WTC11 (cell line): ENCODE results near the gene KRTCAP2. TPM values are rescaled to one million over a fixed set of nuclear protein-coding genes. Genes with fewer than 3 reads are reported as not detected.

Experiments used
- ATAC-seq: fragments of 200-7000 bp; cut with Tn5 transposase; 2 replicates; pipeline ENCODE4 v1.10.0; 2021; ENCODE audit warnings: mild to moderate bottlenecking, moderate library complexity
- CTCF ChIA-PET: fragments of 300-600 bp; sonication (Branson Sonifier 250); formaldehyde crosslinking; loops from one replicate; lab custom pipeline; 2021; ENCODE audit warnings: antibody characterized with exemption; lab: Charles Lee
- POLR2A ChIA-PET: fragments of 350-600 bp; sonication (Branson Sonifier 250); formaldehyde crosslinking; loops from one replicate; lab custom pipeline; 2021; ENCODE audit warnings: antibody characterized with exemption; lab: Charles Lee
- DNase-seq: peaks from one replicate; pipeline ENCODE4 v3.0.0; 2021; ENCODE audit warnings: low spot score
- H3K27ac Mint-ChIP-seq: 2 replicates; pipeline ENCODE4 v1.8.0; 2021; ENCODE audit warnings: mixed read lengths
- H3K27me3 Mint-ChIP-seq: 2 replicates; pipeline ENCODE4 v1.8.0; 2021; ENCODE audit warnings: low read depth, mild to moderate bottlenecking, moderate library complexity, mixed read lengths
- H3K36me3 Mint-ChIP-seq: 2 replicates; pipeline ENCODE4 v1.8.0; 2021; ENCODE audit warnings: mixed read lengths
- H3K4me1 Mint-ChIP-seq: 2 replicates; pipeline ENCODE4 v1.8.0; 2022; ENCODE audit warnings: mixed read lengths
- H3K4me3 Mint-ChIP-seq: 2 replicates; pipeline ENCODE4 v1.8.0; 2021; ENCODE audit warnings: mild to moderate bottlenecking, moderate library complexity, mixed read lengths
- H3K9me3 Mint-ChIP-seq: 2 replicates; pipeline ENCODE4 v1.8.0; 2021; ENCODE audit warnings: mixed read lengths
- CREB1 ChIP-seq: sonication (generic); formaldehyde crosslinking; IDR thresholded peaks from 2 replicates; pipeline ENCODE4 v1.8.0; 2023; ENCODE audit warnings: mild to moderate bottlenecking, missing genetic modification reagents
- CREM ChIP-seq: sonication (generic); formaldehyde crosslinking; IDR thresholded peaks from 2 replicates; pipeline ENCODE4 v1.8.1; 2022; ENCODE audit warnings: mild to moderate bottlenecking, missing genetic modification reagents, moderate library complexity
- ELF4 ChIP-seq: sonication (generic); formaldehyde crosslinking; IDR thresholded peaks from 2 replicates; pipeline ENCODE4 v1.8.1; 2022; ENCODE audit warnings: low read depth, mild to moderate bottlenecking, moderate library complexity, missing genetic modification reagents
- FOXJ3 ChIP-seq: sonication (generic); formaldehyde crosslinking; IDR thresholded peaks from 2 replicates; pipeline ENCODE4 v1.9.0; 2021; ENCODE audit warnings: missing genetic modification reagents, mild to moderate bottlenecking, borderline replicate concordance
- GABPB1 ChIP-seq: sonication (generic); formaldehyde crosslinking; IDR thresholded peaks from 2 replicates; pipeline ENCODE4 v1.8.1; 2023; ENCODE audit warnings: mild to moderate bottlenecking, missing genetic modification reagents
- MYBL2 ChIP-seq: sonication (generic); formaldehyde crosslinking; IDR thresholded peaks from 2 replicates; pipeline ENCODE4 v1.8.1; 2023; ENCODE audit warnings: mild to moderate bottlenecking, moderate library complexity, missing genetic modification reagents
- NFYB ChIP-seq: sonication (generic); formaldehyde crosslinking; conservative IDR thresholded peaks from 2 replicates; pipeline ENCODE4 v1.8.0; 2022; ENCODE audit warnings: low read depth, missing genetic modification reagents
- RORB ChIP-seq: fragments of 250-450 bp; sonication (Bioruptor Pico); IDR thresholded peaks from 2 replicates; pipeline ENCODE4 v1.9.0; 2021; ENCODE audit warnings: mild to moderate bottlenecking
- SMAD3 ChIP-seq: sonication (generic); formaldehyde crosslinking; IDR thresholded peaks from 2 replicates; pipeline ENCODE4 v1.8.0; 2022; ENCODE audit warnings: missing genetic modification reagents, mild to moderate bottlenecking, borderline replicate concordance
- SP1 ChIP-seq: sonication (generic); formaldehyde crosslinking; conservative IDR thresholded peaks from 2 replicates; pipeline ENCODE4 v1.8.1; 2022; ENCODE audit warnings: missing genetic modification reagents
- ZBTB21 ChIP-seq: sonication (generic); formaldehyde crosslinking; IDR thresholded peaks from 2 replicates; pipeline ENCODE4 v1.8.1; 2023; ENCODE audit warnings: mild to moderate bottlenecking, missing genetic modification reagents, borderline replicate concordance
- ZNF138 ChIP-seq: sonication (generic); formaldehyde crosslinking; conservative IDR thresholded peaks from 2 replicates; pipeline ENCODE4 v1.8.1; 2022; ENCODE audit warnings: mild to moderate bottlenecking, moderate library complexity, missing genetic modification reagents
- ZNF219 ChIP-seq: sonication (generic); formaldehyde crosslinking; IDR thresholded peaks from 2 replicates; pipeline ENCODE4 v1.8.0; 2023; ENCODE audit warnings: missing genetic modification reagents, mild to moderate bottlenecking, borderline replicate concordance
- ZNF416 ChIP-seq: fragments of 250-450 bp; sonication (Bioruptor Pico); IDR thresholded peaks from 2 replicates; pipeline ENCODE4 v1.9.0; 2021; ENCODE audit warnings: mild to moderate bottlenecking, inconsistent platforms
- total RNA-seq: library from RNA; stranded (reverse); gene quantifications from 3 replicates; pipeline ENCODE4 v1.2.3, GENCODE V29; 2021
- TF ChIP-seq, protein P1 (sequence below): sonication (generic); formaldehyde crosslinking; IDR thresholded peaks from 2 replicates; pipeline ENCODE4 v1.8.0; 2022; ENCODE audit warnings: mild to moderate bottlenecking, missing genetic modification reagents
- TF ChIP-seq, protein P2 (sequence below): sonication (generic); formaldehyde crosslinking; IDR thresholded peaks from 2 replicates; pipeline ENCODE4 v1.8.1; 2023; ENCODE audit warnings: mild to moderate bottlenecking, missing genetic modification reagents
- TF ChIP-seq, protein P3 (sequence below): sonication (generic); formaldehyde crosslinking; IDR thresholded peaks from 2 replicates; pipeline ENCODE4 v1.8.1; 2022; ENCODE audit warnings: low read depth, missing genetic modification reagents, borderline replicate concordance
- TF ChIP-seq, protein P4 (sequence below): fragments of 250-450 bp; sonication (Bioruptor Pico); IDR thresholded peaks from 2 replicates; pipeline ENCODE4 v1.8.0; 2021; ENCODE audit warnings: mild to moderate bottlenecking
- TF ChIP-seq, protein P5 (sequence below): sonication (generic); formaldehyde crosslinking; IDR thresholded peaks from 2 replicates; pipeline ENCODE4 v1.8.0; 2023; ENCODE audit warnings: mild to moderate bottlenecking, missing genetic modification reagents
- TF ChIP-seq, protein P6 (sequence below): fragments of 200-600 bp; IDR thresholded peaks from 2 replicates; pipeline ENCODE4 v1.8.0; 2022; ENCODE audit warnings: antibody characterized with exemption
- TF ChIP-seq, protein P7 (sequence below): fragments of 250-450 bp; sonication (Bioruptor Pico); IDR thresholded peaks from 2 replicates; pipeline ENCODE4 v1.9.0; 2021; ENCODE audit warnings: moderate library complexity, mild to moderate bottlenecking, inconsistent platforms, borderline replicate concordance
- TF ChIP-seq, protein P8 (sequence below): sonication (generic); formaldehyde crosslinking; IDR thresholded peaks from 2 replicates; pipeline ENCODE4 v1.8.1; 2022; ENCODE audit warnings: mild to moderate bottlenecking, moderate library complexity, missing genetic modification reagents

The KRTCAP2 gene
- total RNA-seq, 1 experiment from 2014 or later, result 104 TPM

DNA sequence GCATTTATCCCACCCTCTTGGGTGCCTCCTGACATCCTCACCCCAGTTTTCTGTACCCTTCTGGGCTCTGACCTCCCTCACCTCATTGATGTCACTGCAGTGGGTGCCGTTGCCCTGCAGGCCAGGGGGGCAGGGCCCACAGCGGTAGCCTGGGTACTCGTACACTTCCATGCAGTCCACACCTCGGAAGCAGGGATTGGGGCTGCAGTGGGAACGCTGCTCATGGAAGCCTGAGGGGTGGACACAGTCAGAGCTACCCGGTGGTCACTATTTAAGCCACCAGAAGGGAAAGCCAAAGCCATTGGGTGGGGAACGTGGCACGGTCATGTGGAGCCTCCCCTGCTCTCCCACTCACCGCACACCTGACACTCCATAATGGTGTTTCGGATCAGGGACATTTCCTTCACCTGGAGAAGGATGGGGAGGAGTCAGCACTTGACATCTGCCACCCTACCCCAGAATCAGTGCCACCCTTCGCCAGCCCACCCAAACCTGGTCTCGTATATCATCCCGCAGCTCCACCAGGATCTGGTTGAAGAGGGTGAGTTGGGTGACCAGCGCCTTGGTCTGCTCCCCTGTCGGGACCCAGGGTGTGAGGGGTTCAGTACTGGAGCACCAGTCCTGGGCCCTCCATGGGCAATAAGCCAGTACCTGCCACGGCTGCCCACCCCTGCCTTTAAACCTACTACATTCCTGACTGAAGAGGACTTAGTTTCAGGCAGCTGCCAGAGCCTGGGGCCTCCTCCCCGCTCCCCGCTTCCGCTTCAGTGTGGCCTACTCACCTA, 29.8 kb upstream of the KRTCAP2 start (continued):
- no peak for TF ChIP-seq RORB
- TF ChIP-seq, protein P1, sequence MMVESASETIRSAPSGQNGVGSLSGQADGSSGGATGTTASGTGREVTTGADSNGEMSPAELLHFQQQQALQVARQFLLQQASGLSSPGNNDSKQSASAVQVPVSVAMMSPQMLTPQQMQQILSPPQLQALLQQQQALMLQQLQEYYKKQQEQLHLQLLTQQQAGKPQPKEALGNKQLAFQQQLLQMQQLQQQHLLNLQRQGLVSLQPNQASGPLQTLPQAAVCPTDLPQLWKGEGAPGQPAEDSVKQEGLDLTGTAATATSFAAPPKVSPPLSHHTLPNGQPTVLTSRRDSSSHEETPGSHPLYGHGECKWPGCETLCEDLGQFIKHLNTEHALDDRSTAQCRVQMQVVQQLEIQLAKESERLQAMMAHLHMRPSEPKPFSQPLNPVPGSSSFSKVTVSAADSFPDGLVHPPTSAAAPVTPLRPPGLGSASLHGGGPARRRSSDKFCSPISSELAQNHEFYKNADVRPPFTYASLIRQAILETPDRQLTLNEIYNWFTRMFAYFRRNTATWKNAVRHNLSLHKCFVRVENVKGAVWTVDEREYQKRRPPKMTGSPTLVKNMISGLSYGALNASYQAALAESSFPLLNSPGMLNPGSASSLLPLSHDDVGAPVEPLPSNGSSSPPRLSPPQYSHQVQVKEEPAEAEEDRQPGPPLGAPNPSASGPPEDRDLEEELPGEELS, result no peak
- TF ChIP-seq CREB1, result no peak
- TF ChIP-seq NFYB (CRISPR knock-in tag), result no peak
- TF ChIP-seq, protein P2, sequence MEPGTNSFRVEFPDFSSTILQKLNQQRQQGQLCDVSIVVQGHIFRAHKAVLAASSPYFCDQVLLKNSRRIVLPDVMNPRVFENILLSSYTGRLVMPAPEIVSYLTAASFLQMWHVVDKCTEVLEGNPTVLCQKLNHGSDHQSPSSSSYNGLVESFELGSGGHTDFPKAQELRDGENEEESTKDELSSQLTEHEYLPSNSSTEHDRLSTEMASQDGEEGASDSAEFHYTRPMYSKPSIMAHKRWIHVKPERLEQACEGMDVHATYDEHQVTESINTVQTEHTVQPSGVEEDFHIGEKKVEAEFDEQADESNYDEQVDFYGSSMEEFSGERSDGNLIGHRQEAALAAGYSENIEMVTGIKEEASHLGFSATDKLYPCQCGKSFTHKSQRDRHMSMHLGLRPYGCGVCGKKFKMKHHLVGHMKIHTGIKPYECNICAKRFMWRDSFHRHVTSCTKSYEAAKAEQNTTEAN (CRISPR knock-in tag), result no peak
- TF ChIP-seq SP1 (CRISPR knock-in tag), result no peak
- no peak for TF ChIP-seq CREM (CRISPR knock-in tag)
- no peak for TF ChIP-seq FOXJ3 (CRISPR knock-in tag)

DNA sequence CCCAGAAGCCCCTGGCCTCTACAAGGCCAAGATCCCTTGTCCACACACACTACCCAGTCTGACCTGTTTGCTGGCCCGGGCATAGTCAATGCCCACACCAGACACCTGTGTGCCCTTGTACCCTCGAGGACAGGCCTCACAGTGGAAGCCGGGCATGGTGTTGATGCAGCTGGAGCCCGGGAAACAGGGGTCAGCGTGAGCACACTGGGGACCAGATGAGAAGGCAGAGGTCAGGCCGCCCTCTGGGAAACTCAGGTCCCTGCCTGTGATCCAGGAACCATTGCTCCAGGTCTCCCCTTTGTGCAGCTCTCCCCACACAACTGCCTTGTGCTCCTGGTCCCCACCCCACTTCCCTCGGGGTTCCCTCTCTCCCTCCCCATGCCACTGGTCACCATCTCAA, 29.1 kb upstream of the KRTCAP2 start:
- Mint-ChIP-seq H3K4me1 (peaks cover 19% of the 10 kb centered on the region), H3K27ac (no peak overlapping the region; the same call in 1 of the 2 replicates), H3K9me3 (no peaks in the 10 kb centered on the region), H3K4me3 (no peak overlapping the region), H3K36me3 (peaks cover 63% of the 10 kb centered on the region), H3K27me3 (peaks cover 9% of the 10 kb centered on the region)
- ChIA-PET POLR2A (interaction anchor here (0.5 to 2.5 kb wide), 2 partner anchors 9 to 78 kb away, joined by 3 to 12 read pairs; no protein-coding TSS in a partner anchor), CTCF (interaction anchor here (0.5 to 1.3 kb wide), 2 partner anchors 9 to 71 kb away, joined by 4 to 5 read pairs; partner anchors contain the start of gene CLK2)
- DNase-seq (no peak), ATAC-seq (no peak)
- TF ChIP-seq, protein P3, sequence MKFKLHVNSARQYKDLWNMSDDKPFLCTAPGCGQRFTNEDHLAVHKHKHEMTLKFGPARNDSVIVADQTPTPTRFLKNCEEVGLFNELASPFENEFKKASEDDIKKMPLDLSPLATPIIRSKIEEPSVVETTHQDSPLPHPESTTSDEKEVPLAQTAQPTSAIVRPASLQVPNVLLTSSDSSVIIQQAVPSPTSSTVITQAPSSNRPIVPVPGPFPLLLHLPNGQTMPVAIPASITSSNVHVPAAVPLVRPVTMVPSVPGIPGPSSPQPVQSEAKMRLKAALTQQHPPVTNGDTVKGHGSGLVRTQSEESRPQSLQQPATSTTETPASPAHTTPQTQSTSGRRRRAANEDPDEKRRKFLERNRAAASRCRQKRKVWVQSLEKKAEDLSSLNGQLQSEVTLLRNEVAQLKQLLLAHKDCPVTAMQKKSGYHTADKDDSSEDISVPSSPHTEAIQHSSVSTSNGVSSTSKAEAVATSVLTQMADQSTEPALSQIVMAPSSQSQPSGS (CRISPR knock-in tag), result no peak
- TF ChIP-seq, protein P4, sequence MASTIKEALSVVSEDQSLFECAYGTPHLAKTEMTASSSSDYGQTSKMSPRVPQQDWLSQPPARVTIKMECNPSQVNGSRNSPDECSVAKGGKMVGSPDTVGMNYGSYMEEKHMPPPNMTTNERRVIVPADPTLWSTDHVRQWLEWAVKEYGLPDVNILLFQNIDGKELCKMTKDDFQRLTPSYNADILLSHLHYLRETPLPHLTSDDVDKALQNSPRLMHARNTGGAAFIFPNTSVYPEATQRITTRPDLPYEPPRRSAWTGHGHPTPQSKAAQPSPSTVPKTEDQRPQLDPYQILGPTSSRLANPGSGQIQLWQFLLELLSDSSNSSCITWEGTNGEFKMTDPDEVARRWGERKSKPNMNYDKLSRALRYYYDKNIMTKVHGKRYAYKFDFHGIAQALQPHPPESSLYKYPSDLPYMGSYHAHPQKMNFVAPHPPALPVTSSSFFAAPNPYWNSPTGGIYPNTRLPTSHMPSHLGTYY (CRISPR knock-in tag), result no peak
- no peak for TF ChIP-seq ZNF219 (CRISPR knock-in tag)
- no peak for TF ChIP-seq GABPB1
- TF ChIP-seq ZNF416 (CRISPR knock-in tag), result no peak
- TF ChIP-seq ZNF138 (CRISPR knock-in tag), result no peak
- TF ChIP-seq SMAD3 (CRISPR knock-in tag), result no peak
- TF ChIP-seq ZBTB21 (CRISPR knock-in tag), result no peak
- TF ChIP-seq, protein P5, sequence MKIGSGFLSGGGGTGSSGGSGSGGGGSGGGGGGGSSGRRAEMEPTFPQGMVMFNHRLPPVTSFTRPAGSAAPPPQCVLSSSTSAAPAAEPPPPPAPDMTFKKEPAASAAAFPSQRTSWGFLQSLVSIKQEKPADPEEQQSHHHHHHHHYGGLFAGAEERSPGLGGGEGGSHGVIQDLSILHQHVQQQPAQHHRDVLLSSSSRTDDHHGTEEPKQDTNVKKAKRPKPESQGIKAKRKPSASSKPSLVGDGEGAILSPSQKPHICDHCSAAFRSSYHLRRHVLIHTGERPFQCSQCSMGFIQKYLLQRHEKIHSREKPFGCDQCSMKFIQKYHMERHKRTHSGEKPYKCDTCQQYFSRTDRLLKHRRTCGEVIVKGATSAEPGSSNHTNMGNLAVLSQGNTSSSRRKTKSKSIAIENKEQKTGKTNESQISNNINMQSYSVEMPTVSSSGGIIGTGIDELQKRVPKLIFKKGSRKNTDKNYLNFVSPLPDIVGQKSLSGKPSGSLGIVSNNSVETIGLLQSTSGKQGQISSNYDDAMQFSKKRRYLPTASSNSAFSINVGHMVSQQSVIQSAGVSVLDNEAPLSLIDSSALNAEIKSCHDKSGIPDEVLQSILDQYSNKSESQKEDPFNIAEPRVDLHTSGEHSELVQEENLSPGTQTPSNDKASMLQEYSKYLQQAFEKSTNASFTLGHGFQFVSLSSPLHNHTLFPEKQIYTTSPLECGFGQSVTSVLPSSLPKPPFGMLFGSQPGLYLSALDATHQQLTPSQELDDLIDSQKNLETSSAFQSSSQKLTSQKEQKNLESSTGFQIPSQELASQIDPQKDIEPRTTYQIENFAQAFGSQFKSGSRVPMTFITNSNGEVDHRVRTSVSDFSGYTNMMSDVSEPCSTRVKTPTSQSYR (CRISPR knock-in tag), result no peak
- TF ChIP-seq, protein P6, sequence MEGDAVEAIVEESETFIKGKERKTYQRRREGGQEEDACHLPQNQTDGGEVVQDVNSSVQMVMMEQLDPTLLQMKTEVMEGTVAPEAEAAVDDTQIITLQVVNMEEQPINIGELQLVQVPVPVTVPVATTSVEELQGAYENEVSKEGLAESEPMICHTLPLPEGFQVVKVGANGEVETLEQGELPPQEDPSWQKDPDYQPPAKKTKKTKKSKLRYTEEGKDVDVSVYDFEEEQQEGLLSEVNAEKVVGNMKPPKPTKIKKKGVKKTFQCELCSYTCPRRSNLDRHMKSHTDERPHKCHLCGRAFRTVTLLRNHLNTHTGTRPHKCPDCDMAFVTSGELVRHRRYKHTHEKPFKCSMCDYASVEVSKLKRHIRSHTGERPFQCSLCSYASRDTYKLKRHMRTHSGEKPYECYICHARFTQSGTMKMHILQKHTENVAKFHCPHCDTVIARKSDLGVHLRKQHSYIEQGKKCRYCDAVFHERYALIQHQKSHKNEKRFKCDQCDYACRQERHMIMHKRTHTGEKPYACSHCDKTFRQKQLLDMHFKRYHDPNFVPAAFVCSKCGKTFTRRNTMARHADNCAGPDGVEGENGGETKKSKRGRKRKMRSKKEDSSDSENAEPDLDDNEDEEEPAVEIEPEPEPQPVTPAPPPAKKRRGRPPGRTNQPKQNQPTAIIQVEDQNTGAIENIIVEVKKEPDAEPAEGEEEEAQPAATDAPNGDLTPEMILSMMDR, result no peak
- TF ChIP-seq, protein P7, sequence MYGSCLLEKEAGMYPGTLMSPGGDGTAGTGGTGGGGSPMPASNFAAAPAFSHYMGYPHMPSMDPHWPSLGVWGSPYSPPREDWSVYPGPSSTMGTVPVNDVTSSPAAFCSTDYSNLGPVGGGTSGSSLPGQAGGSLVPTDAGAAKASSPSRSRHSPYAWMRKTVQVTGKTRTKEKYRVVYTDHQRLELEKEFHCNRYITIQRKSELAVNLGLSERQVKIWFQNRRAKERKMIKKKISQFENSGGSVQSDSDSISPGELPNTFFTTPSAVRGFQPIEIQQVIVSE (CRISPR knock-in tag), result no peak
- TF ChIP-seq ELF4 (CRISPR knock-in tag), result no peak
- TF ChIP-seq, protein P8, sequence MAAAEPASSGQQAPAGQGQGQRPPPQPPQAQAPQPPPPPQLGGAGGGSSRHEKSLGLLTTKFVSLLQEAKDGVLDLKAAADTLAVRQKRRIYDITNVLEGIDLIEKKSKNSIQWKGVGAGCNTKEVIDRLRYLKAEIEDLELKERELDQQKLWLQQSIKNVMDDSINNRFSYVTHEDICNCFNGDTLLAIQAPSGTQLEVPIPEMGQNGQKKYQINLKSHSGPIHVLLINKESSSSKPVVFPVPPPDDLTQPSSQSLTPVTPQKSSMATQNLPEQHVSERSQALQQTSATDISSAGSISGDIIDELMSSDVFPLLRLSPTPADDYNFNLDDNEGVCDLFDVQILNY (CRISPR knock-in tag), result no peak
- no peak for TF ChIP-seq MYBL2
